ENCODE measurements around the gene SLC35E3. TPM values are rescaled to one million over a fixed set of nuclear protein-coding genes. Genes with fewer than 3 reads are reported as not detected.

SLC35E3 gene
- total RNA-seq, result 16.5 TPM
- long read RNA-seq, full-length matches to known transcripts, result 20 of 34 reads
- long read RNA-seq, partial matches to known transcripts, result 4 of 34 reads
- long read RNA-seq, other reads (novel, unspliced or antisense), result 10 of 34 reads

- ATAC-seq, result peak; percentile 100
- no peaks in the 10 kb centered on the region for H3K9me3 ChIP-seq
- intact Hi-C loops (cut with DNase I), result no loop called here
- DNase-seq, result peak; percentile 97
- no peaks in the 10 kb centered on the region for H3K27me3 ChIP-seq (ENCODE audit: low read depth)
- peaks cover 25% of the 10 kb centered on the region for H3K4me1 ChIP-seq
- H3K36me3 ChIP-seq, result peaks cover 21% of the 10 kb centered on the region
- no peak for TF ChIP-seq CTCF (IDR thresholded peaks at IDR 0.05)
- H3K27ac ChIP-seq, result peak within 1 kb of the TSS; percentile 80
- peak within 1 kb of the TSS; percentile 71 for H3K4me3 ChIP-seq
These were observed at the start of gene SLC35E3 for GRCh38 chr12:68745904-68746571. Gene SLC35E3 (plus strand): TSS chr12:68746176. CDS start chr12:68746378, 202 bp downstream.

GRCh38 chr12:68699486-68699885 is 46.5 kb upstream of the SLC35E3 start:
- Histone ChIP-seq H3K27ac (no peak overlapping the region), H3K9me3 (no peaks in the 10 kb centered on the region), H3K36me3 (peaks cover 94% of the 10 kb centered on the region), H3K4me3 (no peak overlapping the region), H3K27me3 (ENCODE audit: low read depth) (no peaks in the 10 kb centered on the region), H3K4me1 (no peaks in the 10 kb centered on the region)
- no peak for TF ChIP-seq CTCF (IDR thresholded peaks at IDR 0.05)
- DNase-seq (no peak), ATAC-seq (no peak)
- intact Hi-C loops (cut with DNase I), result no loop called here

DNA sequence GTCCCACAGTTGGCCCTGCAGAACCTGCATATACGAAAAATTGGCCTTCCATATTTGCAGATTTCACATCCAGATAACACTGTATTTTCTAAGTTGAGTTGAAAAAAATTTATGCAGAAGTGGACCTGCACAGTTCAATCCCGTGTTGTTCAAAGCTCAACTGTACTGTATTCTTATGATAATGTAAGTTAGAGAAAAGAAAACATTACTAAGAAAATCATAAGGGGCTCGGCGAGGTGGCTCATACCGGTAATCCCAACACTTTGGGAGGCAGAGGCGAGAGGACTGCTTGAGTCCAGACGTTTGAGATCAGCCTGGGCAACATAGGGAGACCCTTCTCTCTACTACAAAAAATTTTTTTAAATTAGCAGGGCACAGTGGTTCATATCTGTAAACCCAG is 18.2 kb upstream of the SLC35E3 start:
- H3K27ac ChIP-seq, result no peak overlapping the region
- H3K36me3 ChIP-seq, result peaks cover 69% of the 10 kb centered on the region
- DNase-seq, result no peak
- no peaks in the 10 kb centered on the region for H3K4me1 ChIP-seq
- H3K9me3 ChIP-seq, result no peaks in the 10 kb centered on the region
- H3K4me3 ChIP-seq, result no peak overlapping the region
- ATAC-seq, result no peak
- TF ChIP-seq CTCF (IDR thresholded peaks at IDR 0.05), result no peak
- no peaks in the 10 kb centered on the region for H3K27me3 ChIP-seq (ENCODE audit: low read depth)
- intact Hi-C loops (cut with DNase I), result no loop called here

DNA sequence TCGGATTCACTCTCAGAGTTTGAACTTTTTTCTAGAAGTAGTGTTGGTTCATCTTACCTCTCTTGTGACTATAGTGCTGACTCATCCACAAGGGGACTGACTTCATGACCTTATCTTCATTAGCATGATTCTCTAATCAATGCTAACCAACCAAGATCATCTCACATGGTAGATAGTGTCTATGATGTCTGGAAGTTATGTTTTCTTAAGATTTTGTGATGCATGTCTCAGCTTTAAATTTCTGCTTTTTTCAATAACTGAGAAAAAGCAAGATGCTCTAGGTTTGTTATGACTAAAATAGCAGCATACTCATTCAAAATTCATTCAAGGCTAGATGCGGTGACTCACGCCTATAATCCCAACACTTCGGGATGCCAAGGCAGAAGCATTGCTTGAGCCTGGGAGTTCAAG is 12.3 kb upstream of the SLC35E3 start:
- no peak overlapping the region for H3K27ac ChIP-seq
- peaks cover 61% of the 10 kb centered on the region for H3K36me3 ChIP-seq
- H3K4me1 ChIP-seq, result no peaks in the 10 kb centered on the region
- ATAC-seq (no peak), DNase-seq (no peak)
- H3K27me3 ChIP-seq (ENCODE audit: low read depth), result no peaks in the 10 kb centered on the region
- intact Hi-C loops (cut with DNase I), result no loop called here
- no peaks in the 10 kb centered on the region for H3K9me3 ChIP-seq
- H3K4me3 ChIP-seq, result no peak overlapping the region
- no peak for TF ChIP-seq CTCF (IDR thresholded peaks at IDR 0.05)

- H3K27me3 ChIP-seq (ENCODE audit: low read depth), result no peaks in the 10 kb centered on the region
- H3K36me3 ChIP-seq, result peaks cover 38% of the 10 kb centered on the region
- ATAC-seq (no peak), DNase-seq (no peak)
- H3K4me1 ChIP-seq, result no peaks in the 10 kb centered on the region
- no peak overlapping the region for H3K4me3 ChIP-seq
- H3K9me3 ChIP-seq, result no peaks in the 10 kb centered on the region
- no peak overlapping the region for H3K27ac ChIP-seq
- intact Hi-C loops (cut with DNase I), result no loop called here
- TF ChIP-seq CTCF (IDR thresholded peaks at IDR 0.05), result no peak
These were observed 6.1 kb upstream of the SLC35E3 start for GRCh38 chr12:68739891-68740290.
